Nephron (organoid): Measurements from ENCODE around the gene STAG3.
A peak's percentile ranks its signal among the peaks of the same experiment; 100 is the strongest.

Source experiments
- H3K27ac Mint-ChIP-seq, 3 experiments: 2 replicates each; pipeline ENCODE4 v1.8.0; 2020; ENCODE audit warnings: mixed read lengths in 3 of 3, mild to moderate bottlenecking in 2 of 3, moderate library complexity in 1 of 3
- H3K27me3 Mint-ChIP-seq: 2 replicates; pipeline ENCODE4 v1.8.0; 2021; ENCODE audit warnings: low read depth, mild to moderate bottlenecking, moderate library complexity, mixed read lengths
- H3K36me3 Mint-ChIP-seq: 2 replicates; pipeline ENCODE4 v1.8.0; 2020; ENCODE audit warnings: low read depth, mixed read lengths
- H3K4me1 Mint-ChIP-seq: 2 replicates; pipeline ENCODE4 v1.8.0; 2020; ENCODE audit warnings: mixed read lengths
- H3K4me3 Mint-ChIP-seq, 3 experiments: 2 replicates each; pipeline ENCODE4 v1.8.0; 2020; ENCODE audit warnings: mild to moderate bottlenecking in 3 of 3, mixed read lengths in 3 of 3, moderate library complexity in 2 of 3
- H3K9me3 Mint-ChIP-seq: 2 replicates; pipeline ENCODE4 v1.8.0; 2020; ENCODE audit warnings: mixed read lengths
- CTCF ChIP-seq, 3 experiments: fragments of 200-600 bp; sonication (generic); IDR thresholded peaks; one replicate each; pipeline ENCODE4 v1.5.0; 2021; ENCODE audit warnings: antibody characterized with exemption in 3 of 3; ENCODE audit not compliant: unreplicated experiment in 3 of 3

STAG3 gene

GRCh38 chr7:100154651-100155491 lies 22.8 kb upstream of the STAG3 start:
- H3K4me1 Mint-ChIP-seq = peaks cover 22% of the 10 kb centered on the region
- TF ChIP-seq CTCF (IDR thresholded peaks at IDR 0.05; ENCODE audit: unreplicated experiment in 3 of 3) = no peak
- H3K9me3 Mint-ChIP-seq = no peaks in the 10 kb centered on the region
- peak overlapping the region in 1 of 3 experiments; percentile 38 for H3K4me3 Mint-ChIP-seq
- no peak overlapping the region for H3K27ac Mint-ChIP-seq
- no peaks in the 10 kb centered on the region for H3K27me3 Mint-ChIP-seq
- H3K36me3 Mint-ChIP-seq = peaks cover 27% of the 10 kb centered on the region

GRCh38 chr7:100155553-100156317 lies 22.0 kb upstream of the STAG3 start:
- no peak for TF ChIP-seq CTCF (IDR thresholded peaks at IDR 0.05; ENCODE audit: unreplicated experiment in 3 of 3)
- no peaks in the 10 kb centered on the region for H3K9me3 Mint-ChIP-seq
- peaks cover 15% of the 10 kb centered on the region for H3K4me1 Mint-ChIP-seq
- peak overlapping the region; percentile 81 to 89 (median 89) for H3K4me3 Mint-ChIP-seq
- H3K27ac Mint-ChIP-seq = no peak overlapping the region
- H3K27me3 Mint-ChIP-seq = no peaks in the 10 kb centered on the region
- peaks cover 20% of the 10 kb centered on the region for H3K36me3 Mint-ChIP-seq

GRCh38 chr7:100156331-100157068 lies 21.2 kb upstream of the STAG3 start:
- no peak for TF ChIP-seq CTCF (IDR thresholded peaks at IDR 0.05; ENCODE audit: unreplicated experiment in 3 of 3)
- H3K27ac Mint-ChIP-seq = peak overlapping the region; percentile 5 to 81 (median 17)
- no peaks in the 10 kb centered on the region for H3K27me3 Mint-ChIP-seq
- no peaks in the 10 kb centered on the region for H3K9me3 Mint-ChIP-seq
- H3K36me3 Mint-ChIP-seq = peaks cover 20% of the 10 kb centered on the region
- peak overlapping the region; percentile 81 to 89 (median 89) for H3K4me3 Mint-ChIP-seq
- H3K4me1 Mint-ChIP-seq = peaks cover 15% of the 10 kb centered on the region

GRCh38 chr7:100157069-100157333 lies 20.7 kb upstream of the STAG3 start:
- no peak for TF ChIP-seq CTCF (IDR thresholded peaks at IDR 0.05; ENCODE audit: unreplicated experiment in 3 of 3)
- Mint-ChIP-seq H3K36me3 (peaks cover 20% of the 10 kb centered on the region), H3K4me1 (peaks cover 15% of the 10 kb centered on the region), H3K4me3 (peak overlapping the region; percentile 81 to 89 (median 89)), H3K9me3 (no peaks in the 10 kb centered on the region), H3K27ac (peak overlapping the region; percentile 5 to 81 (median 17)), H3K27me3 (no peaks in the 10 kb centered on the region)

GRCh38 chr7:100157334-100158228 lies 20.1 kb upstream of the STAG3 start:
- peak overlapping the region; percentile 17 to 81 (median 77) for H3K27ac Mint-ChIP-seq
- peaks cover 14% of the 10 kb centered on the region for H3K36me3 Mint-ChIP-seq
- H3K4me3 Mint-ChIP-seq = peak overlapping the region; percentile 81 to 89 (median 89)
- TF ChIP-seq CTCF (IDR thresholded peaks at IDR 0.05; ENCODE audit: unreplicated experiment in 3 of 3) = peak in 1 of 3 experiments; percentile 8
- no peaks in the 10 kb centered on the region for H3K27me3 Mint-ChIP-seq
- H3K4me1 Mint-ChIP-seq = peaks cover 15% of the 10 kb centered on the region
- H3K9me3 Mint-ChIP-seq = no peaks in the 10 kb centered on the region
